PFSK-1 (cell line): ENCODE results near the gene ELF3.

Source experiments
- FOXP2 ChIP-seq: optimal IDR thresholded peaks from 2 replicates; pipeline ENCODE3; 2011; ENCODE audit warnings: borderline replicate concordance, control low read depth, inconsistent platforms; ENCODE audit not compliant: insufficient read depth; ENCODE audit errors: extremely low read length, extremely low read depth
- POLR2AphosphoS5 ChIP-seq: IDR thresholded peaks from 2 replicates; pipeline ENCODE4 v1.6.1; 2012; ENCODE audit warnings: low read depth, mild to moderate bottlenecking, control low read depth, low read length, moderate library complexity
- SIN3A ChIP-seq: IDR thresholded peaks from 2 replicates; pipeline ENCODE4 v1.6.1; 2012; ENCODE audit warnings: mild to moderate bottlenecking, low read length, moderate library complexity, borderline replicate concordance; ENCODE audit not compliant: insufficient read depth
- TAF1 ChIP-seq: IDR thresholded peaks from 2 replicates; pipeline ENCODE4 v1.6.1; 2012; ENCODE audit warnings: low read length, control low read depth, borderline replicate concordance; ENCODE audit not compliant: insufficient read depth
- TF ChIP-seq, protein P1 (sequence below), 2 experiments: IDR thresholded peaks; 2 replicates each; pipeline versions ENCODE4 v1.6.1 to v1.8.0; 2011 to 2012; ENCODE audit warnings: low read depth in 2 of 2, low read length in 2 of 2, control low read depth in 1 of 2, inconsistent platforms in 1 of 2, mild to moderate bottlenecking in 1 of 2, moderate library complexity in 1 of 2; ENCODE audit not compliant: insufficient read depth in 1 of 2

DNA sequence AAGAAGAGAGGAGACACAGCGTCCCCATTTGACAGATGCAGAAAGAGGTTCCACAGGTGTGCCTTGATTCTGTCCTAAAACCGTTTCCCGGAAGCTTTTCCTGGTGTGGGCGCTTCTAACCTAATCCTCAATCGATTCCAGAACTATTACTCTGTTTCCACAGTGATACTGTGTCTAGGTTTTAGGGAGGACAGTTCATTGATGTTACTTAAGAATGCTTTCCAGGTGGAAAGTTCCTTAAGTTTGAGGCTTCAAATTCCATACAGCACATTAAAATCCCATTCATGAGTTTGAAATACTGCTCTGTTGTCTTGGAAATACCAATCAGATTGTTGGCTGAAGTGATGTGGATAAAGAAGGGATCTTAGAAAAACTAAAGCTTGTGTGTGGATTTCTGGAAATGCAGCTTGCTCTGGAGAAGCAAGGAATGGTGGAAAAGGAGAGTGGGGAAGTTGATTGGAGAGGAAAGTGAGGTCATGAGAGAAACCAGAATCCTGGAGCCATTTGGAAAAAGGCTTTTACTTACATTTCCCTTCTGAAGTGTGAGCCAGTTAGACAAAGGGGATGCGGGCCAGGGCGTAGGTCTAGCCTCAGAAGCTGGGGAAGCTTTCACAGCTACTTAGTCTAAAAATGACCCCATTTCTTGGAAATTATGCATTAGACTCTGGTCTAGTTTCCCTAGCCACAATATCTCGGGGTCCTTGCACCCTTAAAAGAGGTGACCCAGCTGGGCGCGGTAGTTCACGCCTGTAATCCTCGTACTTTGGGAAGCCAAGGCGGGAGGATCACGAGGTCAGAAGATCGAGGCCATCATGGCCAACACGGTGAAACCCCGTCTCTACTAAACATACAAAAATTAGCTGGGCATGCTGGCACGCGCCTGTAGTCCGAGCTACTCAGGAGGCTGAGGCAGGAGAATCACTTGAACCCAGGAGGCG is 6.7 kb downstream of the ELF3 start:
- TF ChIP-seq POLR2AphosphoS5 (no peak), TAF1 (no peak), FOXP2 (no peak), SIN3A (no peak)
- TF ChIP-seq, protein P1, sequence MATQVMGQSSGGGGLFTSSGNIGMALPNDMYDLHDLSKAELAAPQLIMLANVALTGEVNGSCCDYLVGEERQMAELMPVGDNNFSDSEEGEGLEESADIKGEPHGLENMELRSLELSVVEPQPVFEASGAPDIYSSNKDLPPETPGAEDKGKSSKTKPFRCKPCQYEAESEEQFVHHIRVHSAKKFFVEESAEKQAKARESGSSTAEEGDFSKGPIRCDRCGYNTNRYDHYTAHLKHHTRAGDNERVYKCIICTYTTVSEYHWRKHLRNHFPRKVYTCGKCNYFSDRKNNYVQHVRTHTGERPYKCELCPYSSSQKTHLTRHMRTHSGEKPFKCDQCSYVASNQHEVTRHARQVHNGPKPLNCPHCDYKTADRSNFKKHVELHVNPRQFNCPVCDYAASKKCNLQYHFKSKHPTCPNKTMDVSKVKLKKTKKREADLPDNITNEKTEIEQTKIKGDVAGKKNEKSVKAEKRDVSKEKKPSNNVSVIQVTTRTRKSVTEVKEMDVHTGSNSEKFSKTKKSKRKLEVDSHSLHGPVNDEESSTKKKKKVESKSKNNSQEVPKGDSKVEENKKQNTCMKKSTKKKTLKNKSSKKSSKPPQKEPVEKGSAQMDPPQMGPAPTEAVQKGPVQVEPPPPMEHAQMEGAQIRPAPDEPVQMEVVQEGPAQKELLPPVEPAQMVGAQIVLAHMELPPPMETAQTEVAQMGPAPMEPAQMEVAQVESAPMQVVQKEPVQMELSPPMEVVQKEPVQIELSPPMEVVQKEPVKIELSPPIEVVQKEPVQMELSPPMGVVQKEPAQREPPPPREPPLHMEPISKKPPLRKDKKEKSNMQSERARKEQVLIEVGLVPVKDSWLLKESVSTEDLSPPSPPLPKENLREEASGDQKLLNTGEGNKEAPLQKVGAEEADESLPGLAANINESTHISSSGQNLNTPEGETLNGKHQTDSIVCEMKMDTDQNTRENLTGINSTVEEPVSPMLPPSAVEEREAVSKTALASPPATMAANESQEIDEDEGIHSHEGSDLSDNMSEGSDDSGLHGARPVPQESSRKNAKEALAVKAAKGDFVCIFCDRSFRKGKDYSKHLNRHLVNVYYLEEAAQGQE (IDR thresholded peaks at IDR 0.05; ENCODE audit: insufficient read depth in 1 of 2, low read depth in 2 of 2, low read length in 2 of 2) = no peak
